Thoracic aorta (tissue), 2 donors: ENCODE results near the gene TLX1. TPM values are rescaled to one million over a fixed set of nuclear protein-coding genes. Genes with fewer than 3 reads are reported as not detected.

Experiments used
- ATAC-seq: fragments of 150-250 bp; one replicate; pipeline ENCODE4 v1.8.0; 2017; ENCODE audit warnings: low read depth; ENCODE audit not compliant: insufficient number of reproducible peaks, low FRiP score
- DNase-seq: peaks from one replicate; pipeline ENCODE4 v3.0.0-alpha.2; 2020; ENCODE audit warnings: low spot score
- H3K27ac ChIP-seq, 2 donors: fragments of 200-600 bp; sonication (generic); 1 replicate in 1 of 2; 2 replicates in 1 of 2; pipeline ENCODE4 v1.5.1; 2016; ENCODE audit warnings: mild to moderate bottlenecking in 2 of 2, moderate library complexity in 2 of 2
- H3K27me3 ChIP-seq: fragments of 200-600 bp; sonication (generic); replicated peaks from 2 replicates; pipeline ENCODE4 v1.6.0; 2016; ENCODE audit warnings: mild to moderate bottlenecking; ENCODE audit not compliant: insufficient read depth
- H3K36me3 ChIP-seq: fragments of 200-600 bp; sonication (generic); one replicate; pipeline ENCODE4 v1.5.1; 2016
- H3K4me1 ChIP-seq, 2 donors: fragments of 200-600 bp; sonication (generic); 1 replicate in 1 of 2; 2 replicates in 1 of 2; pipeline versions ENCODE4 v1.5.1 to v1.6.0; 2016; ENCODE audit warnings: low read depth in 2 of 2, mild to moderate bottlenecking in 1 of 2; ENCODE audit not compliant: control insufficient read depth in 1 of 2
- H3K4me3 ChIP-seq: fragments of 200-600 bp; sonication (generic); 2 replicates; pipeline ENCODE4 v1.5.1; 2016; ENCODE audit warnings: mild to moderate bottlenecking
- H3K9me3 ChIP-seq: fragments of 200-600 bp; sonication (generic); 2 replicates; pipeline ENCODE4 v1.5.1; 2016
- CTCF ChIP-seq: fragments of 200-600 bp; sonication (generic); IDR thresholded peaks from one replicate; pipeline ENCODE4 v1.5.1; 2019; ENCODE audit warnings: antibody characterized with exemption
- total RNA-seq, 2 donors: library from RNA; depleted of rRNA; stranded (reverse); fragments of >200 nt; gene quantifications; one replicate each; pipeline versions ENCODE4 v1.1.0 to v1.2.3, GENCODE V29; 2016

The TLX1 gene
- total RNA-seq, 2 donors from 2014 or later = not detected

DNA sequence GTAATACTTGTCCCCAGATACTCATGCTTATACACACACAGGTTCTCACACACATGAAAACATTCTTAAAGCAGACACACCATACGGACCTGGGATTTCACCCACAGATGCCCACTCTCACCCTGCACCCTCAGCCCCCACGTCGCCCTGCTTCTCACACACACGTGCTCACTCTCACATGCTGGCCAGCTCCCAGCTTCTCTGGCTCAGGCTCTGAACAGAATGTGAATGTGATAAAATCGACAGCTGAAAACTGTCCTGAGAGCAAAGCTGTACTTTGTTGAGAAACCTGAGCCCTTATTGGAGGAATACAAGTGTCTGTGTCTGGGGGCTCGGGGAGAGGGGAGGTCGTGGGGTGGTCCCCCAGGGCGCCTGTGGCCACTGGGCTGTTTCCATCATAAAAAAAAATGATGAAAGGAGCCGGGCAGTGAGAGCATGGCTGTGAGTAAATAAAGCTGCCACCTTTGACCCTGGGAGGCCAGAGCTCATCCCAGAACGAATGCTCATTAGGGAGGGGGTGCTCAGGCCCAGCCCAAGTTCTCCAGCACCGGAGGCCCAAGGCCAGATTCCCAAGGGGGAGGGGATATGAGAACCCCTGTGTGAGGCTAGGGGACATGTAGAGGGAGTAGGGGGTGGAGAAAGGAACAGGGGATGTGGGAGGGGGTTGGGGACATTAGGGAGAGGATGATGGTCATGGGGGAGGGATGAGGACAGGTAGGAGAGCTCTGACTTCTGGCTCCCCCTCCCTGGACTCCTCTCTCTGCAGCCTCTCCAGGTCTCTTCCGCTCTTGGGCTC lies 18.1 kb upstream of the TLX1 start:
- Histone ChIP-seq H3K27me3 (no peaks in the 10 kb centered on the region), H3K4me3 (no peak overlapping the region), H3K27ac (no peak overlapping the region), H3K4me1 (no peaks in the 10 kb centered on the region), H3K9me3 (no peaks in the 10 kb centered on the region), H3K36me3 (no peaks in the 10 kb centered on the region)
- no peak for TF ChIP-seq CTCF
- no peak for ATAC-seq
- DNase-seq = no peak

DNA sequence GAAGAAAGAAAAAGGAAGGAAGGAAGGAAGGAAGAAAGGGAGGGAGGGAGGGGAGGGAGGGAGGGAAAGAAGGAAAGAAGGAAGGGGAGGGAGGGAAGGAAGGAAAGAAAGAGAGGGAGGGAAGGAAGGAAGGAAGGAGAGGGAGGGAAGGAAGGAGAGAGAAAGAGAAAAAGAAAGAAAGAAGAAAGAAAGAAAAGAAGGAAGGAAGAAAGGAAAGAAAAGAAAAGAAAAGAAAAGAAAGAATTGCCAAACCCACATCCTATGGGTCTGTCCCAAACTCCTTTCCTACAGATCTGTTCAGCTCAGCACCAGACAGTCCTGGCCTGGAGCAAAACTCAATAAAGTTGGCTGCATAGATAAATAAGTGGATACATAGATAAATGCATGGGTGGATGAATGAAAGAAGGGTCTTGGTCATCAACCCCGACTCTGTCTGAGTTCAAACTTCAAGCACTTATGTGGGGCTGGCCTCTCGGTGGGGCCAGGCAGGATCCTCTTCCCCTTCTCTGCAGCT lies 17.2 kb upstream of the TLX1 start:
- Histone ChIP-seq H3K4me1 (no peaks in the 10 kb centered on the region), H3K27me3 (no peaks in the 10 kb centered on the region), H3K36me3 (no peaks in the 10 kb centered on the region), H3K27ac (no peak overlapping the region), H3K4me3 (no peak overlapping the region), H3K9me3 (no peaks in the 10 kb centered on the region)
- ATAC-seq = no peak
- DNase-seq = no peak
- no peak for TF ChIP-seq CTCF

- ATAC-seq = no peak
- no peaks in the 10 kb centered on the region for H3K27me3 ChIP-seq
Observed at GRCh38 chr10:101114646-101115045, 16.5 kb upstream of the TLX1 start.

DNA sequence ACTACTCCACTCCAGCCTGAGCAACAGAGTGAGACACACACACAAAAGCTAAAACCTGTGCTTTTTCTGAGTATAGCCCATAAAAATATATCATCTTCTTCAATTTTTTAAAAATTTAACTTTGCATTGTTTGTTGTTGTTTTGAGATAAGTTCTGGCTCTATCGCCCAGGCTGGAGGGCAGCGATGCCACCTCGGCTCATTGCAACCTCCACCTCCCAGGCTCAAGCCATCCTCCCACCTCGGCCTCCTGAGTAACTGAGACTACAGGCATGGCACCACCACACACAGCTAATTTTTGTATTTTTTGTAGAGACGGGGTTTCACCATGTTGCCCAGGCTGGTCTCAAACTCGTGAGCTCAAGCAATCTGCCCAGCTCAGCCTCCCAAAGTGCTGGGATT lies 14.3 kb upstream of the TLX1 start:
- H3K27ac ChIP-seq = no peak overlapping the region
- ATAC-seq = no peak
- H3K27me3 ChIP-seq = no peaks in the 10 kb centered on the region
- H3K4me3 ChIP-seq = no peak overlapping the region
- no peaks in the 10 kb centered on the region for H3K36me3 ChIP-seq
- no peak for TF ChIP-seq CTCF
- H3K4me1 ChIP-seq = peaks cover 4 to 13% of the 10 kb centered on the region in 2 donors
- H3K9me3 ChIP-seq = no peaks in the 10 kb centered on the region
- DNase-seq = no peak

More at GRCh38 chr10:101114646-101115045, 16.5 kb upstream of the TLX1 start:
- DNase-seq = no peak
- Histone ChIP-seq H3K4me3 (no peak overlapping the region), H3K36me3 (no peaks in the 10 kb centered on the region), H3K4me1 (no peaks in the 10 kb centered on the region), H3K27ac (no peak overlapping the region), H3K9me3 (no peaks in the 10 kb centered on the region)
- no peak for TF ChIP-seq CTCF

GRCh38 chr10:101118031-101118430 lies 13.1 kb upstream of the TLX1 start:
- peaks cover 10% of the 10 kb centered on the region for H3K27me3 ChIP-seq
- H3K36me3 ChIP-seq = no peaks in the 10 kb centered on the region
- no peak for TF ChIP-seq CTCF
- no peaks in the 10 kb centered on the region for H3K9me3 ChIP-seq
- H3K27ac ChIP-seq = no peak overlapping the region
- DNase-seq (no peak), ATAC-seq (no peak)
- peaks cover 7 to 19% of the 10 kb centered on the region in 2 donors for H3K4me1 ChIP-seq
- no peak overlapping the region for H3K4me3 ChIP-seq
